ENCODE measurements around the gene REXO1. TPM values are rescaled to one million over a fixed set of nuclear protein-coding genes. Genes with fewer than 3 reads are reported as not detected.

The REXO1 gene
- total and polyA plus RNA-seq, 2 donors from 2014 or later = 12.1 to 36.8 TPM

GRCh38 chr19:1866693-1867348, 18.5 kb upstream of the REXO1 start:
- no peak overlapping the region for H3K9ac ChIP-seq (ENCODE audit: low read length in 3 of 3)
- no peak overlapping the region for H3K4me3 ChIP-seq (ENCODE audit: low read length in 3 of 3)
- DNase-seq (peak in 1 of 5 donors; percentile 72), FAIRE-seq (no peak)
- no peaks in the 10 kb centered on the region for H3K9me3 ChIP-seq (ENCODE audit: control insufficient read depth in 2 of 3, insufficient read depth in 1 of 3, low read length in 3 of 3)
- no peak overlapping the region for H3K27ac ChIP-seq (ENCODE audit: low read depth in 2 of 2, low read length in 2 of 2)
- H3K36me3 ChIP-seq (ENCODE audit: control insufficient read depth in 2 of 3, insufficient read depth in 3 of 3, low read length in 3 of 3) = no peaks in the 10 kb centered on the region
- H3K4me1 ChIP-seq (ENCODE audit: control insufficient read depth in 2 of 3, insufficient read depth in 2 of 3, low read depth in 1 of 3, low read length in 3 of 3) = peaks cover 0 to 5% (median 0%) of the 10 kb centered on the region in 3 donors
- TF ChIP-seq CTCF (IDR thresholded peaks at IDR 0.05; ENCODE audit: borderline replicate concordance, extremely low read depth, insufficient read depth) = no peak
- no peaks in the 10 kb centered on the region for H3K27me3 ChIP-seq (ENCODE audit: control insufficient read depth, insufficient read depth, low read length)
- intact Hi-C loops (cut with DNase I) = no loop called here

- TF ChIP-seq CTCF (IDR thresholded peaks at IDR 0.05; ENCODE audit: borderline replicate concordance, extremely low read depth, insufficient read depth) = no peak
- peak overlapping the region; percentile 74 to 88 for H3K27ac ChIP-seq (ENCODE audit: low read depth in 2 of 2, low read length in 2 of 2)
- FAIRE-seq (no peak), DNase-seq (peak in 1 of 5 donors; percentile 85)
- peak overlapping the region in 2 of 3 donors; percentile 55 to 61 for H3K9ac ChIP-seq (ENCODE audit: low read length in 3 of 3)
- H3K27me3 ChIP-seq (ENCODE audit: control insufficient read depth, insufficient read depth, low read length) = no peaks in the 10 kb centered on the region
- no peak overlapping the region for H3K4me3 ChIP-seq (ENCODE audit: low read length in 3 of 3)
- no peaks in the 10 kb centered on the region for H3K9me3 ChIP-seq (ENCODE audit: control insufficient read depth in 2 of 3, insufficient read depth in 1 of 3, low read length in 3 of 3)
- H3K4me1 ChIP-seq (ENCODE audit: control insufficient read depth in 2 of 3, insufficient read depth in 2 of 3, low read depth in 1 of 3, low read length in 3 of 3) = peaks cover 0 to 13% (median 0%) of the 10 kb centered on the region in 3 donors
- intact Hi-C loops (cut with DNase I) = no loop called here
- H3K36me3 ChIP-seq (ENCODE audit: control insufficient read depth in 2 of 3, insufficient read depth in 3 of 3, low read length in 3 of 3) = no peaks in the 10 kb centered on the region
These were observed 17.1 kb upstream of the REXO1 start for GRCh38 chr19:1865172-1866010.

GRCh38 chr19:1864480-1865171, 16.3 kb upstream of the REXO1 start:
- Histone ChIP-seq H3K9ac (ENCODE audit: low read length in 3 of 3) (peak overlapping the region in 2 of 3 donors; percentile 55 to 61), H3K36me3 (ENCODE audit: control insufficient read depth in 2 of 3, insufficient read depth in 3 of 3, low read length in 3 of 3) (no peaks in the 10 kb centered on the region), H3K4me1 (ENCODE audit: control insufficient read depth in 2 of 3, insufficient read depth in 2 of 3, low read depth in 1 of 3, low read length in 3 of 3) (peaks cover 0 to 16% (median 2%) of the 10 kb centered on the region in 3 donors), H3K9me3 (ENCODE audit: control insufficient read depth in 2 of 3, insufficient read depth in 1 of 3, low read length in 3 of 3) (no peaks in the 10 kb centered on the region), H3K27me3 (ENCODE audit: control insufficient read depth, insufficient read depth, low read length) (no peaks in the 10 kb centered on the region), H3K27ac (ENCODE audit: low read depth in 2 of 2, low read length in 2 of 2) (peak overlapping the region; percentile 74 to 88), H3K4me3 (ENCODE audit: low read length in 3 of 3) (peak overlapping the region; percentile 38 to 60 (median 48))
- peak; percentile 76 for TF ChIP-seq CTCF (IDR thresholded peaks at IDR 0.05; ENCODE audit: borderline replicate concordance, extremely low read depth, insufficient read depth)
- FAIRE-seq (no peak), DNase-seq (peak in 3 of 5 donors; percentile 82 to 92 (median 89))
- intact Hi-C loops (cut with DNase I) = no loop called here
